A549 (cell line): Measurements from ENCODE around the gene CTSF. TPM values are rescaled to one million over a fixed set of nuclear protein-coding genes. Genes with fewer than 3 reads are reported as not detected.
A peak's percentile ranks its signal among the peaks of the same experiment; 100 is the strongest.

ENCODE experiments used
- ATAC-seq, 2 experiments: fragments of 200-7000 bp in 1 of 2; fragments of >200 bp in 1 of 2; cut with Nextera tagmentation in 1 of 2; cut with Tn5 transposase in 1 of 2; 3 replicates each; pipeline versions ENCODE4 v1.8.0 to v1.9.1; 2018 to 2020; ENCODE audit warnings: mild to moderate bottlenecking in 1 of 2, moderate library complexity in 1 of 2
- CTCF ChIA-PET: fragments of 300-600 bp; sonication (Branson Sonifier 250); formaldehyde crosslinking; extraction: SDS; loops from one replicate; lab custom pipeline; 2021; ENCODE audit warnings: antibody characterized with exemption, inconsistent platforms; lab: Yijun Ruan, JAX
- POLR2A ChIA-PET: fragments of 350-600 bp; formaldehyde crosslinking; extraction: SDS; loops from one replicate; lab custom pipeline; 2021; ENCODE audit warnings: antibody characterized with exemption, inconsistent platforms; lab: Yijun Ruan, JAX
- DNase-seq, 2 experiments: peaks; one replicate each; pipeline versions ENCODE4 v3.0.0 to v3.0.0-alpha.2; 2011 to 2016; ENCODE audit warnings: low read depth in 1 of 2, low spot score in 1 of 2
- FAIRE-seq: peaks from 2 replicates; lab custom pipeline; 2011; peaks lifted over from hg19 to GRCh38; lab: Jason Lieb, UNC
- H3K27ac ChIP-seq, 2 experiments: fragments of >200 bp; sonication (Bioruptor Twin); formaldehyde crosslinking; 3 replicates each; pipeline ENCODE4 v1.5.1; 2016 to 2017
- H3K4me1 ChIP-seq: fragments of >200 bp; sonication (Bioruptor Twin); formaldehyde crosslinking; 3 replicates; pipeline ENCODE4 v1.6.1; 2016
- H3K4me2 ChIP-seq: fragments of >200 bp; sonication (Bioruptor Twin); formaldehyde crosslinking; 3 replicates; pipeline ENCODE4 v1.6.1; 2016
- H3K4me3 ChIP-seq: fragments of >200 bp; sonication (Bioruptor Twin); formaldehyde crosslinking; 3 replicates; pipeline ENCODE4 v1.5.1; 2016
- H3K9me3 ChIP-seq: fragments of >200 bp; sonication (Bioruptor Twin); formaldehyde crosslinking; 3 replicates; pipeline ENCODE4 v1.6.1; 2016
- BCL3 ChIP-seq: fragments of >200 bp; sonication (Bioruptor Twin); formaldehyde crosslinking; IDR thresholded peaks from 3 replicates; pipeline ENCODE4 v1.6.1; 2016
- CBX8 ChIP-seq: fragments of 200-600 bp; sonication (generic); IDR thresholded peaks from 2 replicates; pipeline ENCODE4 v1.6.1; 2016
- EHF ChIP-seq: fragments of 250-450 bp; sonication (Bioruptor Pico); IDR thresholded peaks from 2 replicates; pipeline ENCODE4 v1.5.0; 2020; ENCODE audit warnings: mild to moderate bottlenecking
- FOSL2 ChIP-seq, 2 experiments: fragments of 450-650 bp in 1 of 2; fragments of >200 bp in 1 of 2; sonication (Bioruptor Twin) in 1 of 2; formaldehyde crosslinking; IDR thresholded peaks; 2 replicates each; pipeline versions ENCODE4 v1.5.0 to v1.6.1; 2016 to 2020; ENCODE audit warnings: mild to moderate bottlenecking in 1 of 2, moderate library complexity in 1 of 2
- GATA3 ChIP-seq: IDR thresholded peaks from 2 replicates; pipeline ENCODE4 v1.6.1; 2012; ENCODE audit warnings: borderline replicate concordance
- HEYL ChIP-seq: fragments of 250-450 bp; sonication (Bioruptor Pico); IDR thresholded peaks from 2 replicates; pipeline ENCODE4 v1.8.0; 2021; ENCODE audit warnings: mild to moderate bottlenecking, moderate library complexity
- HOXB13 ChIP-seq: fragments of 250-450 bp; sonication (Bioruptor Pico); IDR thresholded peaks from 2 replicates; pipeline ENCODE4 v1.5.0; 2020; ENCODE audit warnings: low read depth, mild to moderate bottlenecking, moderate library complexity
- JUNB ChIP-seq: fragments of >200 bp; sonication (Bioruptor Twin); formaldehyde crosslinking; IDR thresholded peaks from 2 replicates; pipeline ENCODE4 v1.6.1; 2016
- KDM1A ChIP-seq: fragments of 200-600 bp; sonication (generic); IDR thresholded peaks from 2 replicates; pipeline ENCODE4 v1.6.1; 2016; ENCODE audit warnings: low read depth, mild to moderate bottlenecking
- MAZ ChIP-seq: fragments of 150-350 bp; IDR thresholded peaks from 2 replicates; pipeline ENCODE4 v1.6.1; 2014; ENCODE audit warnings: antibody characterized with exemption, low read depth, low read length, borderline replicate concordance
- NFE2L2 ChIP-seq: fragments of 150-350 bp; conservative IDR thresholded peaks from 2 replicates; pipeline ENCODE4 v1.6.1; 2014; ENCODE audit warnings: low read length
- NR3C1 ChIP-seq: fragments of >200 bp; sonication (Bioruptor Twin); formaldehyde crosslinking; IDR thresholded peaks from 3 replicates; pipeline ENCODE4 v1.6.1; 2017
- PHF8 ChIP-seq: fragments of 200-600 bp; sonication (generic); IDR thresholded peaks from 2 replicates; pipeline ENCODE4 v1.6.1; 2016; ENCODE audit warnings: low read depth, mild to moderate bottlenecking, antibody characterized with exemption, moderate library complexity, borderline replicate concordance
- POLR2A ChIP-seq: IDR thresholded peaks from 2 replicates; pipeline ENCODE4 v1.6.1; 2012; ENCODE audit warnings: mild to moderate bottlenecking, low read length
- POLR2AphosphoS2 ChIP-seq: conservative IDR thresholded peaks from 2 replicates; pipeline ENCODE4 v1.6.1; 2012; ENCODE audit warnings: low read length, improper control_type of control experiment, inconsistent platforms
- RAD21 ChIP-seq, 2 experiments: fragments of >200 bp in 1 of 2; sonication (Bioruptor Twin) in 1 of 2; formaldehyde crosslinking in 1 of 2; IDR thresholded peaks in 1 of 2; conservative IDR thresholded peaks in 1 of 2; 2 replicates in 1 of 2; 3 replicates in 1 of 2; pipeline ENCODE4 v1.6.1; 2012 to 2018; ENCODE audit warnings: inconsistent platforms in 1 of 2
- RCOR1 ChIP-seq: fragments of 150-350 bp; IDR thresholded peaks from 2 replicates; pipeline ENCODE4 v1.6.1; 2014; ENCODE audit warnings: antibody characterized with exemption, low read length, low read depth
- RNF2 ChIP-seq: fragments of 200-600 bp; sonication (generic); IDR thresholded peaks from 2 replicates; pipeline ENCODE4 v1.6.1; 2016; ENCODE audit warnings: low read depth, mild to moderate bottlenecking, antibody characterized with exemption, moderate library complexity, borderline replicate concordance
- ZFP36 ChIP-seq: fragments of 450-650 bp; IDR thresholded peaks from 2 replicates; pipeline ENCODE4 v1.6.1; 2014; ENCODE audit warnings: borderline replicate concordance; ENCODE audit not compliant: partially characterized antibody
- WGBS: methylation state at CpG from one replicate; pipeline ENCODE4 v1.1.6; 2017; ENCODE audit errors: missing lambda C conversion rate; 5-methylcytosine and 5-hydroxymethylcytosine counted together
- polyA plus RNA-seq, 4 experiments: library from polyadenylated mRNA; depleted of rRNA in 3 of 4; stranded (reverse); fragments of >200 nt; fragmentation: RNase III in 1 of 4; extraction: RNeasy Plus Mini Kit Qiagen cat#74134 plus additional on column Dnase treatment in 1 of 4; gene quantifications; 2 replicates in 3 of 4; 3 replicates in 1 of 4; pipeline ENCODE4 v1.2.3, GENCODE V29; 2011 to 2017

CTSF gene
- polyA plus RNA-seq, 2 of the 4 experiments (the other 2 are of a cell fraction) = 19.2 to 29.8 TPM

GRCh38 chr11:66554602-66555001 lies 13.8 kb downstream of the CTSF start:
- ChIA-PET CTCF (interaction anchor here (0.7 to 1.0 kb wide), 4 partner anchors 15 to 243 kb away, joined by 3 to 5 read pairs (median 4); partner anchors contain the start of gene CCDC87), POLR2A (interaction anchor here (1.5 kb wide), 1 partner anchor 9 kb away, joined by 6 read pairs; the partner anchor contains the start of gene ZDHHC24)
- Histone ChIP-seq H3K4me2 (no peak overlapping the region), H3K4me3 (no peak overlapping the region), H3K4me1 (no peaks in the 10 kb centered on the region), H3K27ac (no peak overlapping the region), H3K9me3 (no peaks in the 10 kb centered on the region)
- FAIRE-seq (no peak), DNase-seq (no peak), ATAC-seq (no peak)
- WGBS = 64% methylated on average over 5 of the region's 5 CpGs
- TF ChIP-seq FOSL2 (IDR thresholded peaks at IDR 0.05) = no peak
- no peak for TF ChIP-seq FOSL2 (CRISPR knock-in tag; IDR thresholded peaks at IDR 0.05)
- no peak for TF ChIP-seq JUNB

- 31% methylated on average over 4 of the region's 4 CpGs for WGBS
- POLR2A ChIA-PET = no interaction called here
Measured at GRCh38 chr11:66550887-66551286, 17.5 kb downstream of the CTSF start.

GRCh38 chr11:66549696-66550095 lies 18.7 kb downstream of the CTSF start:
- peaks cover 15% of the 10 kb centered on the region for H3K4me1 ChIP-seq
- FAIRE-seq = no peak
- no peak for ATAC-seq
- ChIA-PET CTCF (interaction anchor here (0.7 kb wide), 1 partner anchor 14 kb away, joined by 3 read pairs; no protein-coding TSS in a partner anchor), POLR2A (no interaction called here)
- TF ChIP-seq POLR2A = no peak
- peak; percentile 38 for TF ChIP-seq ZFP36
- no peak overlapping the region for H3K4me2 ChIP-seq
- no peak overlapping the region for H3K27ac ChIP-seq
- DNase-seq = no peak
- no peak overlapping the region for H3K4me3 ChIP-seq
- WGBS = 52% methylated on average over 3 of the region's 3 CpGs
- H3K9me3 ChIP-seq = no peaks in the 10 kb centered on the region

More at GRCh38 chr11:66550887-66551286, 17.5 kb downstream of the CTSF start:
- FAIRE-seq (no peak), DNase-seq (no peak), ATAC-seq (no peak)
- Histone ChIP-seq H3K4me3 (no peak overlapping the region), H3K4me1 (peaks cover 9% of the 10 kb centered on the region), H3K4me2 (no peak overlapping the region), H3K9me3 (no peaks in the 10 kb centered on the region), H3K27ac (no peak overlapping the region)
- peak; percentile 58 for TF ChIP-seq ZFP36
- no peak for TF ChIP-seq EHF (CRISPR knock-in tag)
- CTCF ChIA-PET = interaction anchor here (1.2 kb wide), 1 partner anchor 11 kb away, joined by 3 read pairs; no protein-coding TSS in a partner anchor

GRCh38 chr11:66548774-66549630 lies 19.4 kb downstream of the CTSF start:
- no peak for ATAC-seq
- TF ChIP-seq HEYL (CRISPR knock-in tag) (no peak), POLR2A (no peak)
- POLR2A ChIA-PET = no interaction called here
- no peak for FAIRE-seq
- Histone ChIP-seq H3K4me2 (no peak overlapping the region), H3K4me1 (peaks cover 17% of the 10 kb centered on the region), H3K27ac (no peak overlapping the region), H3K9me3 (no peaks in the 10 kb centered on the region), H3K4me3 (no peak overlapping the region)
- CTCF ChIA-PET = interaction anchor here (1.2 kb wide), 1 partner anchor 29 kb away, joined by 4 read pairs; no protein-coding TSS in a partner anchor
- no peak for DNase-seq
- WGBS = 54% methylated on average over 16 of the region's 16 CpGs

GRCh38 chr11:66548041-66548440 lies 20.4 kb downstream of the CTSF start:
- no peak overlapping the region for H3K4me2 ChIP-seq
- no peak for FAIRE-seq
- no peak for DNase-seq
- ChIA-PET POLR2A (interaction anchor here (0.6 kb wide), 1 partner anchor 64 kb away, joined by 6 read pairs; no protein-coding TSS in a partner anchor), CTCF (interaction anchor here (1.2 kb wide), 1 partner anchor 30 kb away, joined by 4 read pairs; no protein-coding TSS in a partner anchor)
- H3K4me3 ChIP-seq = no peak overlapping the region
- 46% methylated on average over 9 of the region's 11 CpGs for WGBS
- ATAC-seq = no peak
- H3K4me1 ChIP-seq = peaks cover 17% of the 10 kb centered on the region
- H3K27ac ChIP-seq = no peak overlapping the region
- no peak for TF ChIP-seq NR3C1
- TF ChIP-seq PHF8 = no peak
- no peak for TF ChIP-seq GATA3
- no peak for TF ChIP-seq RNF2
- TF ChIP-seq POLR2AphosphoS2 = no peak
- TF ChIP-seq HOXB13 = no peak
- TF ChIP-seq HEYL (CRISPR knock-in tag) = no peak
- TF ChIP-seq RAD21 (conservative IDR thresholded peaks at IDR 0.05 in 1 of 2, IDR thresholded peaks at IDR 0.05 in 1 of 2) = no peak
- TF ChIP-seq MAZ = no peak
- TF ChIP-seq BCL3 = no peak
- TF ChIP-seq FOSL2 (IDR thresholded peaks at IDR 0.05) = no peak
- no peak for TF ChIP-seq FOSL2 (CRISPR knock-in tag; IDR thresholded peaks at IDR 0.05)
- no peak for TF ChIP-seq CBX8
- no peak for TF ChIP-seq RCOR1
- no peak for TF ChIP-seq KDM1A
- no peak for TF ChIP-seq NFE2L2
- TF ChIP-seq, all 56 proteins: peak for 0
- H3K9me3 ChIP-seq = no peaks in the 10 kb centered on the region
